Skeletal muscle satellite cell (primary cell): Measurements from ENCODE around the gene IGF2.

Source experiments
- H3K27me3 ChIP-seq: 2 replicates; pipeline ENCODE4 v1.7.0; 2013; ENCODE audit warnings: low read length; ENCODE audit not compliant: control insufficient read depth, insufficient read depth
- H3K36me3 ChIP-seq: 2 replicates; pipeline ENCODE4 v1.7.0; 2013; ENCODE audit warnings: mild to moderate bottlenecking, control low read depth, low read length; ENCODE audit not compliant: insufficient read depth
- H3K4me1 ChIP-seq: 2 replicates; pipeline ENCODE4 v1.7.0; 2013; ENCODE audit warnings: low read length; ENCODE audit not compliant: control insufficient read depth, insufficient read depth
- H3K4me2 ChIP-seq: 2 replicates; pipeline ENCODE4 v1.7.0; 2013; ENCODE audit warnings: mild to moderate bottlenecking, low read length
- H3K4me3 ChIP-seq: 2 replicates; pipeline ENCODE4 v1.7.0; 2013; ENCODE audit warnings: low read length
- H3K9ac ChIP-seq: 2 replicates; pipeline ENCODE4 v1.7.0; 2013; ENCODE audit warnings: mild to moderate bottlenecking, low read depth, low read length, moderate library complexity
- H3K9me3 ChIP-seq: replicated peaks from 2 replicates; pipeline ENCODE4 v1.7.0; 2013; ENCODE audit warnings: mild to moderate bottlenecking, control low read depth, low read length

The IGF2 gene

DNA sequence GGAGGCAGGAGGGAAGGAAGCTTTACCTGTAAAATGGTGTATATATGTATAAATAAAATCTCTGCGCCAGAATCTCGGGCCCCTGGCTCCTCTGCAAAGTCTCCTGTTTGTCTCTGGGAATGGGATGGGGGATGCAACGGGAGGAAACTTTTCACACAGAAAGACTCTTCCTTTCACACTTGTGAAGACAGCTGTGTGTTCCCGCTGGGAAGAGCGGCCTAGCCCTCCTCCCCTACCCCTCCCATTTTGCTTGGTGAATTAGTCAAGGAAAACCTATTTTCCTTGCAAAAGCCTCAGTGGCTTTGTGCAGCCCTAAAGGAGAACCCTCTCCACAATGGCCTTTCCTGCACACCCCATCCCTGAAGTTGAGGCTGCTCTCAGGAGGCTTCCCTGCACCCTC is 9.4 kb upstream of the IGF2 start:
- no peak overlapping the region for H3K4me3 ChIP-seq
- peaks cover 64% of the 10 kb centered on the region for H3K27me3 ChIP-seq
- no peaks in the 10 kb centered on the region for H3K9me3 ChIP-seq
- H3K4me1 ChIP-seq, result peaks cover 26% of the 10 kb centered on the region
- H3K4me2 ChIP-seq, result no peak overlapping the region
- H3K9ac ChIP-seq, result no peak overlapping the region
- H3K36me3 ChIP-seq, result no peaks in the 10 kb centered on the region

DNA sequence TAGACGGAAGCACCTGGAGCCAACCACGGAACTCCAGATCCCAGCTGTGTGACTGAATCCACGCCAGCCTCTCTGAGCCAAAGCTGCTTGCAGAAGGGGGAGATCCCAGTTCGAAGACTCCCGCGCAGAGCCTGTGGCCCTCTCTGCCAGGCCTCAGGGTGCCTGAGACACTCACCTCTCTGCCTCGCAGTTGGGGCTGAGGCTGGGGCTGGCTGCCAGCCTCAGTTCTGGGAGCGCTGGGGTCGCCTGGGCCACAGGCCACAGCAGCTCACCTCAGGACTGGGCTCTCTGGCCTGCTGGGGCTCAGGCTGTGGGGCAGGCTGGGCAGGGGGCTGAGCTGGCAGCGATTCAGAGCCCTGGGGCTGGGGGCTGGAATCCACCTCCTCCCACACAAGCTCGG is 8.2 kb upstream of the IGF2 start:
- H3K27me3 ChIP-seq, result peaks cover 64% of the 10 kb centered on the region

DNA sequence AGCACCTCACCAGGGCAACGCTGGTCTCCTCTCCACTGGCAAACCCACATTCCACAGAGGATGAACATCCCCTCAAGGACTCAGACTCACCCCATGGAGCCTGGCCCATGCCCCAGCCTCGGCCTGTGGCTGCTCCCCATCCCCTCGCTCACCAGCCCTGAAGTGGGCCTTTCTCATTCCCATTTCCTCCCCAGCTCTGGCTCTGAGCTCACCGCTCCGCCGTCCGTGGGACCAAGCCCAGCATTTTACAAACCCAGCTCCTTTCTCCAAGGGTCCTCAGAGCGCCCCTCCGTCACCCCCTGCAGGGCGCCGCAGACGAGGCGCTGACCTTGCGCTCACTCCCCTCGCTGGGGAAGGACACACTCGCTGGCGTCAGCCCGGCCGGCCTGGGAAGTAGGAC is 6.9 kb upstream of the IGF2 start:
- H3K4me2 ChIP-seq, result no peak overlapping the region
- no peaks in the 10 kb centered on the region for H3K36me3 ChIP-seq
- H3K4me3 ChIP-seq, result no peak overlapping the region
- peaks cover 70% of the 10 kb centered on the region for H3K27me3 ChIP-seq
- H3K9me3 ChIP-seq, result no peaks in the 10 kb centered on the region
- no peak overlapping the region for H3K9ac ChIP-seq
- peaks cover 44% of the 10 kb centered on the region for H3K4me1 ChIP-seq

More for the DNA sequence above, 8.2 kb upstream of the IGF2 start:
- Histone ChIP-seq H3K4me1 (peaks cover 37% of the 10 kb centered on the region), H3K36me3 (no peaks in the 10 kb centered on the region), H3K9me3 (no peaks in the 10 kb centered on the region), H3K4me2 (no peak overlapping the region), H3K4me3 (no peak overlapping the region), H3K9ac (no peak overlapping the region)

DNA sequence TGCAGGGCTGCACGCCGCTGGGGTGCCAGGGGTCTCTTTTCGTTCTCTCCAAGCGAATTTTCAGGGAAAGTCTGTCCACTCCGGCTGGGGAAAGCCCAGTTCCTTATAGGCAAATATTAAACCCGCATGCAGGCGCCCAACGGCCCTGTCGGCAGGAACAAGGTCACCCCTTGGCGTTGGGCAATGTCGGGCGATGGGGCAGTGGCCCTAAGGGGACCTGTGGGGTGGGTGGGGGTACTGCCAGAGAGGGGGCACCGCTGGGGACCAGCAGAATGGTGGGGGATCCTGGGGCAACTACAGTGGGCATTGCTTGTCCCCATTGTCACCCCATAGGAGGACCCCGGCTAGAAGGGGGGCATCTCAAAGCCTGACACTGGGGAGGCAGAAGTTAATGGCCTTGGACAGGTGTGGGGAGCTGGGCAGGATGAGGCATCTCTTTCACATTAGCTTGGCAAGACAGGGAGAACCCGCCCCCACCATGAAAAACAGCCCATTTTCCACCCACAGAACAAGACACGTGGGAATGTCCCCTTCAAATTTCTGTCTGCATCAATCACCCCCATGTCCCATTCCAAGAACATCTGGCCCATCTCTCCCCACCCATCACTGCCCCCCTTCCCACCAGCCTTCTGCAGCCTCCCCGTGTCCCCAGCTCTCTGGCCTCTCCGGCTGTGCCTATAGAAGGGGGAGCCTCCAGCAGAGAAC is 5.5 kb upstream of the IGF2 start:
- peak overlapping the region; percentile 69 for H3K4me2 ChIP-seq
- H3K9me3 ChIP-seq, result no peaks in the 10 kb centered on the region
- H3K36me3 ChIP-seq, result no peaks in the 10 kb centered on the region
- peak overlapping the region; percentile 37 for H3K9ac ChIP-seq
- H3K4me3 ChIP-seq, result no peak overlapping the region
- peaks cover 72% of the 10 kb centered on the region for H3K27me3 ChIP-seq
- peaks cover 42% of the 10 kb centered on the region for H3K4me1 ChIP-seq

DNA sequence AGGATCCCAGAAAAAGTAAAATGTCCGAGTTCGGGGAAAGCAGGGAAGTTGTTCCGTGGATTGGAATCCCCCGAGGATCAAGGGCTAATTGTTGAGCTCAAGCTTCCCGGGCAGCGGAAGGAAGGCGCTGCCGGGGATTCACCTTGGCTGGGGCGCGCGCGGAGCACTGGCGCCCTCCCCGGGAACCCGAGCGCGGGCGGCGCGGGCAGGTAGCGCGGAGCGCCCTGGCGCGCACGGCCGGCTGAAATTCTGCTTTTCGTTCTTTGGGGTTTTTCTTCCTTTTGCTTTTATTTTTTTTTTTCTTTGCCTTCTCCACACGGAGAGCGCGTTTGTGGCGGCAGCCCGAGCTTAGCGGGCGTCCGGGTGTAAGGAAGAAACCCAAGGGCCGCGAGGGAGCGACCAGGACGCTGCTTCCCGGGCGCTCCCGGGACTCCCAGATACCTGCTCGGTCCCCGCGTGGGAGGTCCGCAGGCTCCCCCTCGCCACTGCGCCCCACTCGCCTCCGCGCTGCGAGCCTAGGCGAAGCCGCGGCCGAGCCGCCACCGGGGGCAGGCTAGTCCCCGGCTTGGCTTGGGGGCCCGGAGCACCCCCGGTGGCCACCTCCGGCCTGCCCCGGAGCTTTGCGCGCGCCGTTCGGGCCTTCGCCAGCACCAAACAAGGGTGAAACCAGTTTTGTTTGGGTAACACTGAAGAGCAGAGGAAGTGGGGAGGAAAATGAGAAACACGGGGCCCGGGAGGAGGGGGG is 4.8 kb upstream of the IGF2 start:
- Histone ChIP-seq H3K9me3 (no peaks in the 10 kb centered on the region), H3K4me1 (peaks cover 35% of the 10 kb centered on the region), H3K36me3 (no peaks in the 10 kb centered on the region), H3K27me3 (peaks cover 67% of the 10 kb centered on the region), H3K4me2 (peak overlapping the region; percentile 69), H3K4me3 (peak overlapping the region; percentile 47), H3K9ac (peak overlapping the region; percentile 37)

DNA sequence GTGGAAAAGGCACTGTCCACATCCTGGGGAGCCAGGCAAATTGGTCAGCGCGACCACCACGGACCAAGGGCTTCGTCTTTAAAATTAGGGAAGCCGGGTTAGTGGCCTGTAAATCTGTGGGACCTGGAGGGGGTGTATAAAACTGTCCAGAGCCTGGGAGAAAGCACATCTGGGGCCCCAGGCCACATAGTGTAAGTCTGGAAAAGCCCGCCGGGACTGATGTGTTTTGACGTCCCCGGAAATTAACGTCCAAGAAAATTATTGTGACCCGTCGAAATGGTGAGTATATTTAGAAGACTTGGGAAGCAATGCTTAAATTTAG is 4.2 kb upstream of the IGF2 start:
- Histone ChIP-seq H3K36me3 (no peaks in the 10 kb centered on the region), H3K9ac (no peak overlapping the region), H3K9me3 (no peaks in the 10 kb centered on the region), H3K4me3 (no peak overlapping the region), H3K27me3 (peaks cover 63% of the 10 kb centered on the region), H3K4me1 (peaks cover 32% of the 10 kb centered on the region), H3K4me2 (peak overlapping the region; percentile 69)

DNA sequence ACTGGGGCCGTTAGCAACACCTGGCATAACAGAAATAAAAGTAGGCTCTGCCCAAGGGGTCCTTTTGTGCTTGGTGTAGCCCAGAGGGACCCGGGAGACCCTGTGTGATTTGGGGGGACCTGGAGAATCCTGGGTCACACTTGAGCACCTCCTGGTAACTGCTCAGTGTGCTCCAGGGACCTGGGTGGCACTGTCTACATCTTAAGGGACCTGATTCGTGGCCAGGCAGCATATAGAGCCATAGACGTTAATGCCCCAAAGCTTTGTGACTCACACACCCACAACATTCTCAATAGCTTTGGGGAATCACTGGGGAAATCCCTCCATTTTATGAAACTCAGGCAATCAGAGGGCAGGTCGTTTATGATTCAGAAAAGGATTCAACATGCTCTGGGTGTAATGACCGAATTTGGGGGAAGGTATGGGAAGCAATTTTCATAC is 3.6 kb upstream of the IGF2 start:
- Histone ChIP-seq H3K9me3 (no peaks in the 10 kb centered on the region), H3K9ac (no peak overlapping the region), H3K27me3 (peaks cover 57% of the 10 kb centered on the region), H3K36me3 (no peaks in the 10 kb centered on the region), H3K4me2 (peak overlapping the region; percentile 22), H3K4me1 (peaks cover 32% of the 10 kb centered on the region), H3K4me3 (no peak overlapping the region)

DNA sequence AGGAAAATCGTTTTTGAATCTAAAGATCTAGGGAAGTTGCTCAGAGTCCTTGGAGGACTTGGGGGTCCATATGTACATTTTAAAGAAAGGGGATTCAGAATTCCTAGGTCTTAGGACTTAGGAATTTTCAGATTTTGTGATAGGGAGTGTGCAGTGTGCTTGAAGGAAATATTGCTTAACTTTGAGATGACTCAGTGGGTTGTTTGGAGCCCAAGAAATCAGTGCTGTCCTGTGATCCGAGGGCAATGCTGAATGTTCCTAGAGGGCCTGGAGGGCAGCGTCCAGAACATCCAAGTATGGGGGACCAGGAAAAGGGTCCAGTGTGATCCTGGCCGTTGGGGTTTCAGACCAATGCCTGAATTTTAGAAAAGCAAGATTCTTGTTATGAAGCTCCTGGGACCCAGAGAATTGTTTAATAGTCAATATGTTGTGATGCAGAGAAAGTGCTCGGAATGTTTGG is 3.1 kb upstream of the IGF2 start:
- Histone ChIP-seq H3K9me3 (no peaks in the 10 kb centered on the region), H3K4me1 (peaks cover 32% of the 10 kb centered on the region), H3K27me3 (peaks cover 57% of the 10 kb centered on the region), H3K9ac (no peak overlapping the region), H3K4me3 (no peak overlapping the region), H3K4me2 (peak overlapping the region; percentile 22), H3K36me3 (no peaks in the 10 kb centered on the region)

DNA sequence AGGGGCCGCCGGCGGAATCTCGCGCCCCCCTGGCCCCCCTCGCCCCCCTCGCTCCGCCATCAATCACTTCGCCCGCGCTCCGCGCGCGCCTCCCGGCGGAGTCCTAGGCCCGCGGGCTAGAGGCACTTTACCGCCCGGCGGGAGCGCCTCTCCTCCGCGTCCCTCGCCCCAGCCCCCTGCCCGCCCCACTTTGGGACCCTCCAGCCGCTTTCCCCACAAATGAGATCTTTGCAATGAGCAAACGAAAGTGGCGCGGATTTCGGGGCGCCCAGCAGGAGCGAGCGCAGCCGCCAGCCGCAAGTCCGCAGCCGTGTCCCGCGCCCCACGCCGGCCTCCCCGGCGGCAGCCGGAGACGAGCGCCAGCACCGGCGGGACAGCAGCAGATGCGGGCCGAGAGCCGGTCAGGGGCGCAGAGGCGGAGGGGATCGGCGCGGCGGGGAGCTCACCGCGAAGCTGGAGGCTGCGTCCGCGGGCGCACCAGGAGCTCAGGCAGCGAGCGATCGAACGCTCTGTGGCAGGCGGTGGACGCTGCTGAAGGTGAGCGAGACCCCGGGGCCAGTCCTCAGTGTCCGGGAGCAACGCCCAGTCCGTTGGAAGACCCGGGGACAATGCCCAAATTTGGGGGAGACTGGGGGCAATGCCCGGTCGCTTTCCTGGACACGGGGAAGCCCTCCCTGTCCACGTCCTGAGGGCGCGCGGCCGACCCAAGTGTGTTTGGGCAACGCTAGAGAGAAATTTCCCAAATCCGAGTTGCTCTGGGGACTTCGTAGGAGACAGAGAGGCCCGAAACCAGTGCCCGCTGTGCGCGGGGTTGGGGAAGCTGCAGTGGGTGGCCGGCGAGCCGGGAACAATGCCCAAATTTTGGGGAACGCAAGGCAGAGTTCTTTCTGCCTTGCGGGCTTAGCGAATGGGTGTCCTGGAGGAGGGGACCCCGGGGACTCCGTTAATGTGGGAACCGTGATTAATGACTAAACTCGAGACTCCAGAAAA is 1.5 kb upstream of the IGF2 start:
- Histone ChIP-seq H3K4me1 (peaks cover 41% of the 10 kb centered on the region), H3K36me3 (no peaks in the 10 kb centered on the region), H3K27me3 (peaks cover 43% of the 10 kb centered on the region), H3K9me3 (no peaks in the 10 kb centered on the region), H3K9ac (no peak overlapping the region), H3K4me2 (peak overlapping the region; percentile 65), H3K4me3 (peak overlapping the region; percentile 52)

DNA sequence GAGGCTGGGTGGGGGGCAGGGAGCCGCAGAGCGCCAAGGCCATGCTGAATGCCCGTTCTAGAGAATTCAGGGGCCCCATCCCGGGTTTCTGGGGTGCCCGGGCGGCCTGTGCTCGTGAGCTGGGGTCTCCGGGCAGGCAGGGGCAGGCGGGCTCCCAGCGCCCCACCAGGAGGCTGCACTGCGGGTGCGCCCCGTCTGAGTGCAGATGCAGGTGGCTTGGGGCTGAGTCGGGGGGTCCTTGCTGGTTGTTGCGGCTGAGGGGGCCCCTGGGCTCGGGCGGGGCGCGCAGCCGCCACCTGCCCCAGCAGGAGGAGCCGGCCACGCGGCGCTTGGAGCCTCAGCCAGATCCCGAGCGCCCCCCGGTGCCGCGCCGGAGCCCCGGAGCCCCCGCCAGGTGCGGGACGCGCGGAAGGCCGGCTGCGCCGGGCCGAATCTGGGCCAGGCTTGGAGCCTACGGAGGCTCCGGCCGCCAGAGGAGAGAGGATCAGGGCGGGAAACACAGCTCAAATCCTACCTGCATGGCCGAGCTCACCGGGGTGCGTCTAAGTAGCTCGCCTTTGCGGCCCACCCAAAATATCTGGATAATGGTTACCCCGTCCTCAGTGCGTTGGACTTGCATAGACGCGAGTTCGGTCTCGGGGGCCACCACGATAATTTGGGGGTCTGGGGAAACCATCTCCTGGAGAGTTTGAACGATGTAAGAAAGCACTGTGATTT is 590 bp upstream of the IGF2 start:
- Histone ChIP-seq H3K4me2 (peak overlapping the region; percentile 65), H3K36me3 (no peaks in the 10 kb centered on the region), H3K4me3 (peak overlapping the region; percentile 42), H3K9ac (no peak overlapping the region), H3K9me3 (no peaks in the 10 kb centered on the region), H3K27me3 (peaks cover 34% of the 10 kb centered on the region), H3K4me1 (peaks cover 42% of the 10 kb centered on the region)
